NCI-H748 (cell line): ENCODE data around the gene SPATA31E1.
A peak's percentile ranks its signal among the peaks of the same experiment; 100 is the strongest.
"Not testable (repeated sequence)": the region's sequence is repeated elsewhere in the genome, so short reads cannot be mapped to it uniquely, and the experiment has no call there.

Source experiments
- DNase-seq: peaks from one replicate; lab custom pipeline; 2025; ENCODE audit not compliant: unreplicated experiment; lab: John Stamatoyannopoulos, UW

The SPATA31E1 gene

DNA sequence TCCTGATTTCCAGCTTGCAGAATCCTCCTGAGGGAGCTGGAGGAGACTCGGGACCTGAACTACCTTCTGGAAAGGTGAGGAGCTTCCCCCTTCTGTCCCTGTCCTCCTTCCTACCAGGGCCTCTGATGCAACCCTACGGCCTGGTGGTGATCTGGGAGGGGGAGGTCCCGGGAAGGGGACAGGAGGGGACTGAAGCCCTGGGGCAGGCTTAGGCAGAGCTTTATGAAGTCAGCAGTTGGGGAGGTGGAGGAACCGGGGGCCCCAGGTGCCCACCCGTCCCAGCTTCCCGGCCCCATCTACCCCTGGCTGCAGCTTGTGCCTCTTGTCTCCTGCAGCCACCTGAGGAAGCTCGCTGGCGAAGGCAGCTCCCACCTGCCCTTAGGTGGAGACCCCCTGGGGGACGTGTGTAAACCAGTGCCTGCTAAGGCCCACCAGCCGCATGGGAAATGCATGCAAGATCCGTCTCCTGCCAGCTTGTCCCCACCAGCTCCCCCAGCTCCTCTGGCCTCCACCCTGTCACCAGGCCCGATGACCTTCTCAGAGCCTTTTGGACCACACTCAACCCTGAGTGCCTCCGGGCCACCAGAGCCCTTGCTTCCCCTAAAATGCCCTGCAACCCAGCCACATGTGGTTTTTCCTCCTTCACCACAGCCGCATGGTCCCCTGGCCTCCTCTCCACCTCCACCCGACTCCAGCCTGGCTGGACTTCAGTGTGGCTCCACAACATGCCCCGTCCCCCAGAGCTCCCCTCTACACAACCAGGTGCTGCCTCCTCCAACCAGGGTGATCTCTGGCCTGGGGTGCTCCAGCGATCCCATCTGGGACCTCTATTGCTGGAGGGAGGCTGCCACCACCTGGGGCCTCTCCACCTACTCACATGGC is 2.1 kb downstream of the SPATA31E1 start:
- no peak for DNase-seq

DNA sequence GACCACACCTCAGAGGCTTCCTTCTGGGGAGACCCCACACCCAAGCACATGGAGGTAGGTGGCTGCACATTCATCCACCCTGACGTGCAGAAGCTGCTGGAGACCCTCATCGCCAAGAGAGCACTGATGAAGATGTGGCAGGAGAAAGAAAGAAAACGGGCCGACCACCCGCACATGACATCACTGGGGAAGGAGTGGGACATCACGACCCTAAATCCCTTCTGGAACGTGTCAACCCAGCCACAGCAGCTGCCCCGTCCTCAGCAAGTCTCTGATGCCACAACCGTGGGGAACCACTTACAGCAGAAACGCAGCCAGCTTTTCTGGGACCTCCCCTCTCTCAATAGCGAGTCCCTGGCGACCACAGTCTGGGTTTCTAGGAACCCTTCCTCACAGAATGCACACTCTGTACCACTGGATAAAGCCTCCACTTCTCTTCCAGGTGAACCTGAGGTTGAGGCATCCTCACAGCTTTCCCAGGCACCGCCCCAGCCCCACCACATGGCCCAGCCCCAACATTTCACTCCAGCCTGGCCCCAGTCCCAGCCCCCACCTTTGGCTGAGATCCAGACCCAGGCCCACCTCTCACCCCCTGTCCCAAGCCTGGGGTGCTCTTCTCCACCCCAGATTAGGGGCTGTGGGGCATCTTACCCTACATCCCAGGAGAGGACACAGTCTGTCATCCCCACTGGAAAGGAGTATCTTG is 3.0 kb downstream of the SPATA31E1 start:
- DNase-seq = no peak

DNA sequence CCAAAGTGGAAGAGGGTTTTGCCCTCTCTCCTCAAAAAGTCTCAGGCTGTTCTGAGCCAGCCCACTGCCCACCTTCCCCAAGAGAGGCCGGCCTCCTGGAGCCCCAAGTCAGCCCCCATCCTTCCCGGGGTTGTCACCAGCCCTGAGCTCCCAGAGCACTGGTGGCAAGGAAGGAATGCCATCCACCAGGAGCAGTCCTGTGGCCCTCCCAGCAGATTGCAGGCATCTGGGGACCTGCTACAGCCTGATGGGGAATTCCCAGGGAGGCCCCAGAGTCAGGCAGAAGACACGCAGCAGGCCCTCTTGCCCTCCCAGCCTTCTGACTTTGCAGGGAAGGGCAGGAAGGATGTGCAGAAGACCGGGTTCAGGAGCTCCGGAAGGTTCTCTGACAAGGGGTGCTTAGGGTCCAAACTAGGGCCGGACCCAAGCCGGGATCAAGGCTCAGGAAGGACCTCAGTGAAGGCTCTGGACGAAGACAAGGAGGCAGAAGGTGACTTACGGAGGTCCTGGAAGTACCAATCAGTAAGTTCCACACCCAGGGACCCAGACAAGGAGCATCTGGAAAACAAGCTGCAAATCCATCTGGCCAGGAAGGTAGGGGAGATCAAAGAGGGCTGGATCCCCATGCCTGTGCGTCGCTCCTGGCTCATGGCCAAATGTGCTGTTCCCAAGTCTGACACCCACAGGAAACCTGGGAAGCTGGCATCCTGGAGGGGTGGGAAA is 3.7 kb downstream of the SPATA31E1 start:
- no peak for DNase-seq

DNA sequence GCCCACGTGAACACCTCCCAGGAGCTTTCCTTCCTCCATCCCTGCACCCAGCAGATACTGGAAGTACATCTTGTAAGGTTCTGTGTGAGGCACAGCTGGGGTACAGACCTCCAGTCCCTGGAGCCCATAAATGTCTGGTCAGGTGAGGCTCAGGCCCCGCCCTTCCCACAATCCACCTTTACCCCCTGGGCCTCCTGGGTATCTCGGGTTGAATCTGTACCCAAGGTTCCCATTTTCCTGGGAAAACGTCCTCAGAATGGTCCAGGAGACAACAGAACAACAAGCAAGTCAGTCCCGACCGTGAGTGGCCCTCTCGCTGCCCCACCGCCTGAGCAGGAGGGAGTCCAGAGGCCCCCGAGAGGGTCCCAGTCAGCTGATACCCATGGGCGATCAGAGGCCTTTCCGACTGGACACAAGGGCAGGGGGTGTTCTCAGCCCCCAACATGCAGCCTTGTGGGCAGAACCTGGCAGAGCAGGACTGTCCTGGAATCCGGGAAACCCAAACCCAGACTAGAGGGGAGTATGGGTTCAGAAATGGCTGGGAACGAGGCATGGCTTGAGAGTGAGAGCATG is 4.3 kb downstream of the SPATA31E1 start:
- no peak for DNase-seq

DNA sequence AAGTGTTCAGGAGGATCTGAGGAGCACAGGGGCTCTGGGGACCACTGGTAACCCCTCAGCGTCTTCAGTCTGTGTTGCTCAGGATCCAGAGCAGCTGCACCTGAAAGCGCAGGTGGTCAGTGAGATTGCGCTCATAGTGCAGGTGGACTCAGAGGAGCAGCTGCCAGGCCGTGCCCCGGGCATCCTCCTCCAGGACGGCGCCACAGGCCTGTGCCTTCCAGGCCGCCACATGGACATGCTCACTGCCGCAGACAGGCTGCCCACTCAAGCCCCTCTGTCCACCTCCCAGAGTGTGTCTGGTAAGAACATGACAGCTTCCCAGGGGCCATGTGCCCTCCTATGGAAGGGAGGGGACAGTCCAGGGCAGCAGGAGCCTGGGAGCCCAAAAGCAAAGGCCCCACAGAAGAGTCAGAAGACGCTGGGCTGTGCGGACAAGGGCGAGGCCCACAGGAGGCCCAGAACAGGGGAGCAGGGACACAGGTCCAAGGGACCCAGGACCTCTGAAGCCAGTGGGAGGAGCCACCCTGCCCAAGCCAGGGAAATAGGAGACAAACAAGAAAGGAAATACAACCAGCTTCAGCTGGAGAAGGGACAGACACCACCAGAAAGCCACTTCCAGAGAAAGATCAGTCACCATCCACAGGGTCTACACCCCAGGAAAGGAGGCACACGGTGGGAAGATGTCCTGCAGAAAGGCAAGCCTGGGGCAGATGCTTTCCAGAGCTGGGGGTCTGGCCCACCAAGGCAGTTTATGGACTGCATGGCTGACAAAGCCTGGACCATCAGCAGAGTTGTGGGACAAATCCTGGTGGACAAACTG is 5.2 kb downstream of the SPATA31E1 start:
- no peak for DNase-seq

DNA sequence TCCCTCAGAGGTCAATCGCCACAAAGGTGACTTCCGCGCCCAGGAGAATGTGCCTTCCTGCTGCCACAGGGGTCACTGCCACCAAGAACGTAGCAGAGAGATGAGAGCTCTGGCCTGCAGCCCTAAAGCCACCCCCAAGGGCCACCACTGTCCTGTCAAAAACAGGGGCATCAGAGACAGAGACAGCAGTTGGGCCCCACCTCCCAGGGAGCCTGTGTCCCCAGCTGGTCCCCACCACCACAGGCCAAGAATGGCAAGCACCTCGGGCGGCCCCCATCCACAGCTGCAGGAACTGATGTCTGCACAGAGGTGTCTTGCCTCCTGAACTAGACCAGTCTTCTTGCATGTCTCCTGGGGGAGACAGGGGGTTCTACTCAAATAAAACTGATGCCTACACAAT is 5.8 kb downstream of the SPATA31E1 start:
- no peak for DNase-seq

DNA sequence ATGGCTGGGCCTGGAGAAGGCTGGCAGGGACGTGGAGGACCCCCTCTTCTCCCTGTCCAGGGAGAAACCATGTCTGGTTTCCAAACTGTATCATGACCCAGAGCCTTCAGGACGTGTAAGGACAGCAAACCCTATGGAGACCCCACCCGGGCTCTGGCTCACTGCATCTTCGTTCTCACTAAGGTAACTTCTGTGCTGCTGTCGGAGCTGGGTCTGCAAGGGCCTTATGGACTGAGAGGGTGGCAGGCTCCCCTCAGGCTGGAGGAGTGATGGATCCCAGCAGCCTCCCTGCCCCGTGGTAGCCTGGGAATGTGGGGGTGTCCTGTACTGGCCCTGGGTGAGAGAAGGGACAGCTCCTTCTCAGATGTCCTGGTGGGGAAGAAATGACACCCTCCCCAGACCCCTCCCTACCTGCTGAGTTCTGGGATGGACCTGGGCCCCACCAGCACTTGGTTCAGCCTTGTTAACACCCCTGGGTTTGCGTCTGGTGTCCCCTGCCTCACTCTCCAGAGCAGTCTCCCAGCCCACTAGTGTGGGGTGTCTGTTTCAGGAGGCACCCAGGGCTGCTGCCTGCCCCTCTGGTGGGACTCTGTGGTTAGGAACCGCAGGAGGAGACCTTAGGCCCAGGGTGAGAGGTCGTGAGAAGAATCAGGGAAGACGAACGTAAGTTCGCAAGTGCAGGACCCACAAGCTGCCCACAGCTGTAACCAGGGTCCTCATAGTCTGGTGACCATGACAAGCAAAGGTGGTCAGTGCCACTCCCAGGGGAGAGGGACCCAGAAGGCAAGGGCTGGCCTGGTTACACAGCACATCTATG is 6.6 kb downstream of the SPATA31E1 start:
- DNase-seq = no peak

DNA sequence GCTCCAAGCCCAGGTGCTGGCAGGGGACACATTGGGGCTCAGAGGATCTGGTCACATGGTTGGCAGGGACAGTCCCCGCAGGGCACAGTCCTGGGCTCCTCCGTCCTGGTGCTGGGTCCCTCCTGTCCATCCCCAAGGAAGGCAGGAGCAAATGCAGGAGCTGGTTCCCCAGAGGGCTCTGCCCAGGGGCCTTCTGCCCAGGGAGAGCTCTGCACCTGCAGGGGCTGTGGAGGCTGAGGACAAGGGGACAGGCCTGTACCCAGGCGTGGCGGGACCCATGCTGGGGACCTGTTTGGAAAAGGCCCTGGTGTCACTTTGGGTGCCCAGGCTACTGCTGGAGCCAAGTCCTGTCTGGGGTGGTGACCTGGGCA is 7.2 kb downstream of the SPATA31E1 start:
- no peak for DNase-seq

DNA sequence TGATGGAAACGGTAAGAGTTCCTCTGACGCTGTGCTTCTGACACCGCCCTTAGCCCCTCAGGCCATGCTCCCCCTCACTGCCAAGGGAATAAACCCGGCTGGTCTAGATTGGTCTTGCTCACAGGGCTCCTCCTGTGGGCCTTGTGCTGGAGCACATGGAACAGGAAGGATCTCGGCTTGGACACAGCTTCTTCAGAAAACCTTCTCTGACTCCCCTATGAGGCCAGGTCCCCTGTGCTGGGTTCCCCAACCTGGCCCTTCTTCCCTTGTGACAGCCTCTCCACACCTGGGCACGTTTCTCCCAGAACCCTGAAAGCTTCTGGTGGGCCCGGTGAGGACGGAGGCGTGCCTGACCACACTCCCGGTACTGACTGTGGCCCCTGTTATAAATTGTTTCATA is 8.2 kb downstream of the SPATA31E1 start:
- no peak for DNase-seq

DNA sequence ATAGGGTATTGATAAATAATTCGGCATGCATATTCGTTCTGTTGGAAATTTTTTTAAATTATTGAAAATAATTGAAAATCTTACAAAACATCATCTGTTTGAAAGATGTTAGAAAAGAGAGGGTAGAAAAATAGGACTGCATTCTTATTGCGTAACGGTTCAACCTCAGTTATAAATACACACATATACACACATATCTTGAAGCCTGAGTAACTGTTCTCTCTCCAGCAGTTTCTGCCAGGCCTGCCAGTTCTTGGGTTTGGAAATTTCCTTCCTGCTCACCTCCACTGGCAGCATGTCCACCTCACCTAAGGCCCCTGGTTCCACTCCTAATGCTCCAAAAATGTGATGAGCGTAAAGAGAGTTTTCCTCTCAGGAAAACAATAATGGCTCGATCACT is 9.1 kb downstream of the SPATA31E1 start:
- DNase-seq = no peak

DNA sequence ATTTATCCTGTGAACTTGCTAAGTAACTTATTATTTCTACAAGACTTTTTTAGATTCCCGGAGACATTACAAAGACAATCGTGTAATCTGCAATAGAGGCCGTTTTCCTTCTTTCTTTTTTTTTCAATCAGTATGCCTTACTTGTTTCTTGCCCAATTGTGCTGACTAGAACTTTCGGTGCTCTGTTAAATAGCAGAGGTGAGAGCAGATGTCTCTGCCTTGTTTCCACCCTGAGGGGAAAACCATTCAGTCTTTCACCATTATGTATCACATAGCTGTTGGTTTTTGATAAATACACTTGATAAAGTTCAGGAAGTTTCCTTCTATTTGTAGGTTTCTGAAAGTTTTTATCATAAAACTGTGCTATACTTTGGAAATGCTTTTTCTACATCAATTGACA is 10.3 kb downstream of the SPATA31E1 start:
- no peak for DNase-seq

DNA sequence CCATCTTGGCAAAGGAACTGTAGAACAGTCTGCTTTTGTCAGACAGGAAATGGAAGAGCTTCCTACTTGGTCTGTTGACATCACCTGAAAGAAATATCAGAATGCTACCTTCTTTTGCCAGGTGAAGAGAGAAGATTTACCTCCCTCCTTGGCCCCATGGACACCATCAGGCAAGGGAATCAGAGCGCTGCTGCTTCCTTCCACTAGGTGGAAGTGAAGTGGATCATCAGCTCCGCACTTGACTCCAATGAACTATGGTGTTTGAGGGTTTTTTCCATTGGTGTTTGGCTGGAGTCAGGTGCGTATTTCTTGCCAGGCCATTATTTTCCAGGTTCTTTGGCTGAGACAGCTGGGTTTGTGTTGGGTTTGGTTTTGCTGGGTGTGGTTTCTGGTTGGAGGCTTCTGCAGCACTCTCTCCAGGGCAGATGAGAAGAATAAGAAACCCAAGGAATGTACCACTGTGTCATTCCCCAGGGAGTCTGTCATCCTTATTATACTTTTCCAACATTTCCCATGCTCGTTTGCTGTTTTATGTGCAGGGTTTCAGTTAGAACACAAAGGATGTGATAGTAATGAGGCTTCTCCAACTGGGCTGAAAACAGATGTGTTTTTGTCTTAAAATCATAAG is 12.4 kb downstream of the SPATA31E1 start:
- DNase-seq = no peak

DNA sequence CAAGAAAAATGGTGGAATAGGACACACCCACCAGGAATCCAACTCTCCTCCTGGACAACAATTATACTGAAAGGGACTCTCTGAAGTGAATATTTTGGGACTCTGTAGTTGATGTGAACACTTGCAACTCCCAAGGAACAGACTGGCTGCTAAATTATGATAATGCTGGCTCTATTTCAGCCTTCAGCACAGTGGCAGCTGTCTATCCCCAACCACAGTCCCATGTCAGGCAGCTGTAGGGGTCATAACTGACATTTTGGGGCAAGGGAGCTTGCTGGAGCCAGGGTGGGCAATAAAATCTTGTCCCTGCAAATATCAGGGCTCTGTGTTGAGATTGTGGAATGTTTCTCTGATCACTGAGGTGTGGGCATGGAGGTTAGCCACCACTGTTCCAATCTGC is 14.2 kb downstream of the SPATA31E1 start:
- no peak for DNase-seq

DNA sequence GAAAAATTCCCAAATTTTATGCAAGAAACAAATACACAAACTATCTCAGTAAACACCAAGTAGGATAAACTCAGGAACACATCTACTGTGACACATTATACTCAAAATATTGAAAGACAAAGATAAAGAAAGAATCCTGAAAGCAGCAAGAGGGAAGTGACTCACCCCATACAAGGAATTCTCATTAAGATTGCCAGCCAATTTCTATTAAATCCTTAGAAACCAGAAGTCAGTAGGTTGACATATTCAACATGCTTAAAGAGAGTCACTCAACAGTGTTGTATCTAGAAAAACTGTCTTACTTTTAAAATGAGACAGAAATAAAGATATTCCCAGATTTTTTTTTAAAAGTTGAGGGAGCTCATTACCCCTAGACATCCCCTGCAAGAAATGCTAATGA is 15.5 kb downstream of the SPATA31E1 start:
- no peak for DNase-seq

DNA sequence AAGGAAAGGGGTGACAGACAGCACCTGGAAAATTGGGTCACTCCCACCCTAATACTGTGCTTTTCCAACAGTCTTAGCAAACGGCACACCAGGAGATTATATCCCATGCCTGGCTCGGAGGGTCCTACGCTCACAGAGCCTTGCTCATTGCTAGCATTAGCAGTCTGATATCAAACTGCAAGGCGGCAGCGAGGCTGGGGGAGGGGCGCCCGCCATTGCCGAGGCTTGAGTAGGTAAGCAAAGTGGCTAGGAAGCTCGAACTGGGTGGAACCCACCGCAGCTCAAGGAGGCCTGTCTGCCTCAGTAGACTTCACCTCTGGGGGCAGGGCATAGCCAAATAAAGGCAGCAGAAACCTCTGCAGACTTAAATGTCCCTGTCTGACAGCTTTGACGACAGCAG is 19.7 kb downstream of the SPATA31E1 start:
- DNase-seq = not testable (repeated sequence)

DNA sequence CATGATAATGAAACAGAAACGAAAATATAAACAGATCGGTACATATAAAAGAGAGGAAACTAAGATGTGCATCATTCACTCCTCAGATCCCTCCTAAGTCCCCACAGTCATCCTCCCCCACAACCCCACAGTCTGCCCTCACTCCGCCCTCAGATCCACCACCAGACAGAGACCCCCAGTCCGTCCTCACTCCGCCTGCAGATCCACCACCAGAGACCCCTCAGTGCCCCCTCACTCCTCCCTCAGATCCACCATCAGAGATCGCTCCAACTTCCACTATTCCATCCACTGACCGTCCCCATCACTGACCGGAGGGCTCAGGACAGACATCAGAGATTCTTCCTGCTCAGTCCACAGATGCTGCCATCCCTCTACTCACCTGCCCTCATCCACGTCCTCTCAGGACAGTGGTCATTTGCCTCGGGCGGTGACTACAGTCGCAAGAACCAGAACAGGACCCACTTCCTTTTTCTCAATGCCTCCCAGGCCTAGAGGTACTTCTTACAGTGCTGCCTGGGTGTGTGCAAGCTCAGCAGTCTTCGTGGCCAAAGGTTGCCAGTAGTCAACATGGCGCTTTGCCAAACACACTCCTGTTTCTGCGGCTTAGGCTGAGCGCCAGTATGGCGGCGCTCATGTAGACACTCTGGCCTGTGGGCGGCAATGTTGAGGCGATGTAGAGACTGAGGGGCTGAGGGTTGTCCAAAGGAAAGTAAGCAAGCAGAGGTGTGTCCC is 26.8 kb downstream of the SPATA31E1 start:
- DNase-seq = peak; percentile 79

DNA sequence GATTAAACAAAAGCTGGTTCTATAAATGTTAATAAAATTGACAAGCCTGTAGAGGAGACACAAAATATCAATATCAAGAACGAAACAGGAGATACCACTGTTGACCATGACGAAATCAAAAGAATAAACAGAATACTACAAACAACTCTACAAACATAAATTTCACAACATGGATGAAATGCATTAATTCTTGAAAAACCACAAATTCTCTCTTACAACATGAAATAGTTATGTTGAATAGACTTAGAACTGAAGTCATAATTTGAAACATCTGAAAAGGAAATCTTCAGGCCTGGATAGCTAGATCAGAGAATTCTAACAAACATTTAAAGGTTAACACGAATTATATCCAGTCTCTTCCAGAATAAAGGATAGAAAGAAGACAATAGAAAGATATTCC is 28.1 kb downstream of the SPATA31E1 start:
- DNase-seq = no peak

DNA sequence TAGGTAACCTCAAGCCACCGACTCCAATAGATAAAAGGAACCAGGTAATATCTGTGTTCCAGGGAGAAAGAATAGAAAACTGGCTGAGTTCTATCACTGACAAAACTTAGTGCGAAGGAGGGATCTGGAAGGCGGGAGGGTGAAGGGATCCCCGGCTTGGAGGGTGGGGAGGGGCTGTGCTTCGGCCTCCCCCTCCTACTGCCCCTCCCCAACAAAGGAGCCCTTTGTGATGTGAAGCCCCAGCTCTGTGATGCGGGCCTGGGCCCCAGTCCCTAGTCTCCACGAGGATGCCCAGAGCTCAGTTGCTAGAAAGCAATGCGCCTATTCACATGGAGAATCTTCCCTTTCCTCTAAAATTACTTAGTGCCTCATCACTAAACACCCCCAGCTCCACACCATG is 35.0 kb downstream of the SPATA31E1 start, which contains the start of gene SPATA31C1:
Gene SPATA31C1 (plus strand): TSS at position 301 of the 400 bp plus-strand sequence.
- DNase-seq = not testable (repeated sequence)

DNA sequence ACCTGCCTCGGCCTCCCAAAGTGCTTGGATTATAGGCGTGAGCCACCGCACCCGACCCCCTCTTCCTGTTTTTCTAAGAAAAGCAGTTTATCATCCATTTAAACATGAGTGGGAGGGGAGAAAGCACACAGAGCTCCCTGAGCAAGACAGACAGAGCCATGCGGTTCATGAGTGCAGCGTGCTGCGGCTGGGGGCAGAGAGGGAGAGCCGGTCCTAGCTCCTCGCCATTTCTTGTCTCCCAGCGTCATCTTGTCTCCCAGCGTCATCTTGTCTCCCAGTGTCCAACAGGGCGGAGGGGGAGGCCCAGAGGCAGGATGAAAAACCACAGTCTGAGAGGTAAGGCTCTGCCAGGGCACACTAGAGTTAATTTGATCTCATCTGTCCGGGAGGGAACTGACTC is 36.3 kb downstream of the SPATA31E1 start:
- not testable (repeated sequence) for DNase-seq
